ENCODE results near the gene SLC29A4.

SLC29A4 gene

DNA sequence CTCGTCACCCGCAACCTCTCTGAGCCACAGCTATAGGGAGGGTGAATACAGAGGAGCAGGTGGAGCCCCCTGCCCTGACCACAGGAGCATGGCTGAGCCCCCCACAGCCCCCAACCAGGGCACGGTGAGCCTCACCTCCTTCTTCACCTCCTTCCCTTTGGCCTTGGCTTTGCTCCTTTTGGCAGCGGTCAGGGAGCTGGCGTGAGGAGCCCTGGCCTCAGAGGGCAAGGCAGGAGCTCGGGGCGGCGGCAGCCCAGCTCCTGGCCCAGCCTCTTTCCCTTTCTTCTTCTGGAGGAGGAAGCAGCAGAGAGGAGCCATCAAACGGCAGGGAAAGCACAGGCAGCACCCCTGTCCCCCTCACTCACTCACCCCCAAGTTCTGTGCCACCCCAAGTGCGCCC lies 42.2 kb downstream of the SLC29A4 start:
- DNase-seq, result no peak

DNA sequence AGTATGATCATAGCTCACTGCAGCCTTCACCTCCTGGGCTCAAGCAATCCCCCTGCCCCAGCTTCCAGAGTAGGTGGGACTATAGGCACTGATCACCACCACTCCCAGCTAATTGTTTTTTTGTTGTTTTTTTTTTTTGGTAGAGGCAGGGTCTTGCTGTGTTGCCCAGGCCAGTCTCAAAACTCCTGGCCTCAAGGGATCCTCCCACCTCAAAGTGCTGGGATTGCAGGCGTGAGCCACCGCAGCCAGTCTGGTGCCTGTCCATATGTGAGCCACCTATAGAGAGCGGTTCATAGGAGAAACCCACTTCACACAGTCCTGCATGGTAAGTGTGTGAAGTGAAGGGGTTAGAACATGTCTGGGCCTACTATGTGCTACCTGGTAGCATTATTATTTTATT lies 47.5 kb downstream of the SLC29A4 start:
- DNase-seq, result no peak

DNA sequence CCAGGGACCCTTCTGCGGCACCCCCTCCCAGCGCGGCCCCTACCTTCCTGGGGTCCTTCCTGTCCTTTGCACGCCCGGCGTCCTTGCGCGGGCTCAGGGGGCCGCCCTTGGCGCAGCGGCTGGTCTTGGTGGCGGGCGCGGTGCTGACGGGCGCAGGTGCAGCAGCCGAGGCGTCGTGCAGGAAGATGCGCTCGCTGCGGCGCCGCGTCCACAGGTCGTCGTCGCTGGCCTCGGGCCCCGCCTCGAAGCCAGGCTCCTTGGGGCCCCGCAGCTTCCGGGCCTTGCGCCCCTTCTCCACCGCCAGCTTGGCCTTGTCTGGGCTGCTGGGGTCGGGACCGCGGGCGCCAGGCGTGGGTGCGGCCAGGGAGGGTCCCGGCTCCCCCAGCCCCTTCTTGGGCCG lies 49.8 kb downstream of the SLC29A4 start:
- no peak for DNase-seq

DNA sequence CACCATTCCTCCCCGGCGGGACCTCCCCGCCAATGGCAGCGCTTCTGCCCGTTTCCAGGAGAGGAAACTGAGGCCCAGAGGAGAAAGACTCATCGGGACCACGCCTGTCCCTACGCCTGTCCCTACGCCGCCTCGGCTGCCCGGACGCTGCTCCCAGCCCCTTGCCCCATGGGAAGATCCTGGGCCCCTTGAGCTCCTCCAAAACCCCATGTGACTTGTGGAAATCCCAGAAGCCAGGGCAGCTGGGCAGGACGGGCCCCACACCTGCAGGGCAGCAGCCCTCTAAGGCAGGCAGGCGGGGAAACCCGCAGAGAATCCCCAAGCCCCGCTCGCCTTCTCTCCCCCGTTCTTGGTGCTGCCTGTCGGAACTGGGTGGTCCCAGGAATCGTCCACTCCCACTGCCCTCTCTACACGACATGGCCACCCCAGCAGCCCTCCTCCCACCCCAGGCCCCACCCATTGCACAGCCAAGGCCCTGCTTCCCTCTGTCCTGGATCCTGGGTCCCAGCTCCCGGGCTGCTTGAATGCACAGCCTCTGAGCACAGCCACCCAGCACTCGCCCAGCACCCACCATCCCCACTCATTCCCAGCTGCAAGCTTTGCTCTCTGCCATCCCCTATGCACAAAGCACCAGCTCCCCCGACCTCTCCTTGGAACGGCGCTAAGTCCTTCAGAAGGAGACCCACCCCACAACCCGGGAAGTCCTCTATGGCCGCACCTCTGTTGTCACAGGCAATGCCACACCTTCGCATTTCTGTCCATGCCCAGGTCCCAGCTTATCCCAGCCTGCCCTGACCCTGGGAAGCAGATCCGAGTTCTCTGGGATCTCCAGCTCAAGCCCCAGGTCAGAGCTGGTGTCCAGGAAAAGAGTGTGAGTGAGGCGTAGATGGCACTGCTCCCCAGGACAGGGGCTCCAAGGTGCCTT lies 50.6 kb downstream of the SLC29A4 start:
- DNase-seq, result no peak

DNA sequence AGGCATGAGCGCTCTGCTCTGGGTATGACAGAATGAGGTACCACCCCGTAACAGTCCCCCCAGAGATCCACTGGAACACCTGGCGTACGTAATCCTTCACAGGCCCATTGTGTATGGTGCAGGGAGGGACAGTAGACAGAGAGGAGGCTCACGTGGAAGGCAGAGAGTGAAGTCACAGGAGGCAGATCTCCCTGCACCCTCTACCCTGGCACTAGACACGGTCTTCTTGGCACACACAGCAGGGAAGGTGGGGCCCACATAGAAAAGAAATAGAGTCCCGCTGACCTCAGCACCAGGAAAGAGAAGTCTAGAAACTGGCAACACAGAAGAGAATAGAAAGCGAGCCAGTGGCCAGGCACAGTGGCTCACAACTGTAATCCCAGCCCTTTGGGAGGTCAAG lies 51.9 kb downstream of the SLC29A4 start:
- no peak for DNase-seq

DNA sequence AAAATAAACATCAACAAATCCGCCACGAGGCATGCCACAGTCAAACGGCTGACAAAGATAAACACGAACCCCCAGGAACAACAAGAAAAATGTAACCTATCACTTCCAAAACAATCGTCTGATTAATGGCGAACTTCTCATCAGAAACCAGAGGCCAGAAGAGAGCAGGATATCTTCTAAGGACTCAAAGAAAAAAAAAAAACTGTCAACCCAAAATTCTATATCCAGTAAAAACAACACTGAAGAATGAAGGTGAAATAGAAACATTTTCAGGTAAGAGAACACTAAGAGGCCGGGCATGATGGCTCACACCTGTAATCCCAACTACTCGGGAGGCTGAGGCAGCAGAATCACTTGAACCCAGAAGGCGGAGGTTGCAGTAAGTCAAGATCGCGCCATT lies 54.3 kb downstream of the SLC29A4 start:
- DNase-seq, result no peak

DNA sequence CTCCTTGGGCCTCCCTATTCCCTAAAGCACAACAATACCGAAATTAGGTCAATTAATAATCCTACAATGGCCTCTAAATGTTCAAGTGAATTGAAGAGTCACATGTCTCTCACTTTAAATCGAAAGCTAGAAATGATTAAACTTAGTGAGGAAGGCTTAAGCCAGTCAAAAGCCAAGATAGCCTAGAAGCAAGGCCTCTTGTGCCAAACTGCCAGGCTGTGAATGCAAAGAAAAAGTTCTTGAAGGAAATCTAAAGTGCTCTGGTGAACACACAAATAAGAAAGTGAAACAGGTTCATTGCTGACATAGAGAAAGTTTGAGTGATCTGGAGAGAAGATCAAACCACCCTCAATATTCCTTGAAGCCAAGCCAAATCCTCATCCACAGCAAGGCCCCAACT lies 57.2 kb downstream of the SLC29A4 start:
- DNase-seq, result no peak

DNA sequence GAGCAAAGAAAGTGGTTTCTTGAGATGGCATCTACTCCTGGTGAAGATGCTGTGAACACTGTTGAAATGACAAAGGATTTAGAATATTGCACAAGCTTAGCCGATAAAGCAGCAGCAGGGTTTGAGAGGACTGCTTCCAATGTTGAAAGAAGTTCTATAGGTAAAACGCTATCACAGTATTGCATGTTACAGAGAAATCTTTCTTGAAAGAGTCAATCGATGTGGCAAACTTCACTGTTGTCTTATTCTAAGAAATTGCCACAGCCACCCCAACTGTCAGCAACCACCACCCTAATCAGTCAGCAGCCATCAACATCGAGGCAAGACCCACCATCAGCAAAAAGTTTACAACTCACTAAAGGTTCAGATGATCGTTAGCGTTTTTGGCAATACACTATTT lies 59.9 kb downstream of the SLC29A4 start:
- DNase-seq, result no peak

DNA sequence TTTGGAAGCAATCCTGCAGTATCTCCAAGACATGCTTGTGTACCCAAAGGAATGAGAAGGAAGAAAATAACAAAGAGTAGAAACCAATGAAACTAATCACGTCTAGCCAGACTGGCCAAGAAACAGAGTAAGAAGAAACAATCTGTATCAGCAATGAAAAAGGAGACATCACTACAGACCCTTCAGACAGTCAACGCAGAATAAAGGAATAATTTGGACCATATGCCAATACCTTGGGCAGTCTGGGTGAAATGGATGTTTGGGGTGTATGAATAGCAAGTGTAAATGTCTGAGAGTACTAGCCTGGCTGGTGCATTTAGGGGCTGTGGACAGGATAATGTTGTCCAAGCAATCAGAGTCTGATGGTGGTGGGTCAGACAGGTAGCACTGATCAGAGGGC lies 61.1 kb downstream of the SLC29A4 start:
- no peak for DNase-seq

DNA sequence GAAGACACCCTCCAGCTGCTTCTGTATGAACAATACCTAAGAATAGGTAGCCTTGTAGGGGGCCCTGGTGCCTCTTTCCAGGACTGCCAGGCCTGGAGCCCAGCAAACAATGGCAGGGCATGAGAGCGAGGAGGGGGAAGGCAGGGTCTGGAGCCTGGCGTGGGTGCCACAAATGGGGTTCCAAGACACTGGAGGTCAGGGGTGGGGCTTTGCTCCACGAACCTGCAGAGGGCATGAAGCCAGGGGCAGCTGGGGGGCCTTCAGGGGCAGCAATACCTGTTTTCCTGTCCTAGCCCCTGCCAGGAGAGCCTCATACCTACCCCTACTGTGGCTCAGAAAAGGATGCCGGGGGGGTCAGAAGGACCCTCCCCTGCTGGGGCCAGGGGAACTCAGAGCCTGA lies 61.6 kb downstream of the SLC29A4 start:
- no peak for DNase-seq

DNA sequence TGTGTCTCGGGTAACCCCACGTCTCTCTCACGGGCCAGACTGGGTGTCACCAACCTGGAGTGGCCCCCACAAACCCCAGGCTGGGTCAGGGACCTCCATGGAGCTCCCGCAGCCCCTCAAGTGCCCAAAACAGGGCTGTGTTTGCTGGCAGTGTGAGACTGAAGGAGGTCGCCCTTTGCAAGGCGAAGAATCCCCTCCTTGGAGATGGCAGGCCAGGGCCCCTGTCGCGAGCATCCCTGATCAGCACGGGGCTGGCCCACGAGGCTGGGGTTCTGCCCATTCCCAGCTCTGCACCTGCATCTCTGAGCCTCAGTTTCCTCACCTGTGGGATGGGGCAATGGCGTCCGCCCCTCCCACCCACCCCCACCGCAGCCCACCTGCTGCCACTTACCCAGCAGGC lies 62.4 kb downstream of the SLC29A4 start:
- no peak for DNase-seq

DNA sequence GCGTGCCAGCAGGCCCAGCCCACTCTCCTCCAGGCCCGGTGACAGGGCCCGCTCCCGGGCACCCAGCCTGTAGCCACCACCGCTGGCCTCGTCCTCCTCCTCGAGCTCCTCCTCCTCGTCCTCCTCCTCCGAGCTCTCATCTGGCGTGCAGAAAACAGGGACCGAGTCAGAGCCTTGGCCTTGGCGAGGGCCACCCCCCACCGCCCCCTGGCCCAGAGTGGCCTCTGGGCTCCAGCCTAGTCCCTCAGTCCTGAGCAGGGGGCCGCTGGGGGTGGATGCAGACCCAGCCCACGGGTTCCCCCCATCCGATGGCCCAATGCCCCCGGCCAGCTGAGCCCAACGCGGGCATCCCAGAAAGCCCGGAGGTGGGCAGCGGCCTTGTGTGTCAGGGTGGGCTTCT lies 62.9 kb downstream of the SLC29A4 start:
- no peak for DNase-seq

DNA sequence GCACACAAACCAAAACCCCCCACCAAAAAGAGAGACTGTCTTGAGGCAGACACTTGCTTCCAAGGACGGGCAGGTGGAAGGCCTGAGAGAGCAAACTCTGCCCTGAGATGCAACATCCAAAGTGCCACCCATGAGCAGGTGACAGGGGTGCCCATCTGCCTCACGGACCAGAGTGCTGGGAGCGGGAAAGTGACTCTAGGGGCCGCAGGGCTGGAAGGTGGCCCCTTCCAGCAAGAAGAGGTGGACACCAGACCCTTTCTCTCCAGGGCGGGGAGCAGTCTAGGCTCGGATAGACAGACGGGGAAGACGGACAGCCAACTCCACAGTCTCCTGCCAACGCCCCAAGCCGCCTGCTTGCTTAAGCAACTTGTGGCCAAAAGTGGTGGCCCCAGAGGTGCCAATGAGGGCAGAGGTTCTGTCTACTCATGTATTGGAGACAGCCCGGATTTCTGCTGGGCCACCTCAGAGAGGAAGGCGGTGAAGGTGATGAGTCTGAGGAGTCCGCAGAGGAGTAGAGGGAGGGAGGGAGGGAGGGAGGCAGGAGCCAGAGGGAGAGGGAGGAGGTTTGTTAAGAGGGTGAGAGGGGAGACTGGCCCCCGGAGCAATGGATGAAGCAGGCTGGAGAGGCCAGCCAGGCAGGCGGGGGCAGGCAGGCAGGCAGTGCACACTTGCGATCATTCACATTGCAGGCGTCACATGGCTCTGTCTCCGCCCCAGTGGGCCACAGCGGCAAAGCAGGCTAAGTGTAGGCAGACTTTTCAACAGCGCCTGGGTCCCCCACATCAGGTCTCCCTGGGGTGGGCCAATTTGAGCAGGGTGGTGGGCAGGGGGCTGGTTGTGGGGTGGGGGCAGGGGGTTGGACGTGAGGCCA lies 65.6 kb downstream of the SLC29A4 start:
- DNase-seq, result no peak

DNA sequence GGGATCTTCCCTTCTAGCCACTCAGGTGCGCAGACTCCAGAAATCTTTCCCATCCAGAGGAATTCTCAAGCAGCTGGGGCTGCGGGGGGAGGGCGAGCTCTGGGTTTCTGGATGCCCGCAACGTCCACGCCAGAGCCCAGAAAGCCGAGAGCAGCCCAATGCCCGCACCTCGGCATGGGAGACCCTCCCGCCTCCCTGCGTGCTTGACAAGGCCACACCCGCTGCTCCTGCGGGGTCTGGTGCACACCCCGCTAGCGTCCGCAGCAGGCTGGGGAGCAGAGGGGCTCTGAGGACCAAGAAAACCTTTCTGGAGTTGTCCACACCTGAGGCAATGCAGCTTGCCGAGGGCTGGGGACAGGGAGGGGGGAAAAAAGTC lies 66.2 kb downstream of the SLC29A4 start:
- no peak for DNase-seq

DNA sequence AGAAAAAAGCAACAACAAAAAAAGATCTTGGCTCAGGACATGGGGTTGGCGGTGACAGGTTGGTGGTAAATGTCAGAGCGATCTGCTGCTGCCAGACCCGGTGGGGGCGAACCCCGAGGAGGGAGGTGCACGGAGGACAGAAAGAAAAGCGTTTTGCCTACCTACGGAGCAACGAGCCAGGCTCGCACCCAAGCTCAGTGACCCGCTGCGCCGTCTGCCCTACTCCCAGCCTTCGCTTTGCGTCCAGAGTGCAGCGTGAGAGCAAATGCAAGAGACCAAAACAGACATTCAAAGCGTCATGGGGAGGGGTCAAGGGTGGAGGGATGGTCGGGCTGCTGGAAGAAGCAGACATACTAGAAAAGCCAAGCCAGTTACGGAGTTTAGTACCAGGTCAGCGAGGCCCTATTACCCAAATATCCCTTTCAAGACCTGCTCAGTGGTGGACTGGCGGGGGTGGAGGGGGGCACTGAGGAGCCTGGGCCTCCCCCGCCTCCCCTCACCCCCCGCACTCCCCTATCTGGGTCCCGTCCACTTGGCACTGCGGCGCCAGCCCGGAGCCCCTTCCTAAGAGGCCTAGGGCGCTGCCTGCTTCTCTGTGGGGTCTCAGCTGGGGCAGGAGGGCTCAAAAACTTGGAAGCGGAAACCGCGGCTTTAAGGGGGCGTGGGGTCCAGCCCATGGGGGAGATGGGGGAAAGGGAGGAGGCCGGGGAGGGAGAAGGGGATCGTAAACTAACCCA lies 66.9 kb downstream of the SLC29A4 start:
- no peak for DNase-seq

DNA sequence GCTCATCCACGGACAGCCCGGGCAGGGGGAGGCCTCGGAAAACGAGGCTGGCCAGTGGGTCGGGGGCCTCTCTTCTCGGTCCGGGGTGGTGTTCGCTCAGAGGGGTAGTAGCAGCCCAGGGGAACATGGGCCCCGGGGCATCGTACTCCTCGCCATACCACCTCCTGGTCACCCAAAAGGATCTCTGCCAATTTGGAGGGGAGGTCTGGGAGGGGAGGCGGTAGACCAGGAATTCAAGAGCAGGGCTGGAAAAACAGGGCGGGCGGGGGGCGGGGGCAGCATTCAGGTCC lies 67.4 kb downstream of the SLC29A4 start:
- DNase-seq, result no peak

DNA sequence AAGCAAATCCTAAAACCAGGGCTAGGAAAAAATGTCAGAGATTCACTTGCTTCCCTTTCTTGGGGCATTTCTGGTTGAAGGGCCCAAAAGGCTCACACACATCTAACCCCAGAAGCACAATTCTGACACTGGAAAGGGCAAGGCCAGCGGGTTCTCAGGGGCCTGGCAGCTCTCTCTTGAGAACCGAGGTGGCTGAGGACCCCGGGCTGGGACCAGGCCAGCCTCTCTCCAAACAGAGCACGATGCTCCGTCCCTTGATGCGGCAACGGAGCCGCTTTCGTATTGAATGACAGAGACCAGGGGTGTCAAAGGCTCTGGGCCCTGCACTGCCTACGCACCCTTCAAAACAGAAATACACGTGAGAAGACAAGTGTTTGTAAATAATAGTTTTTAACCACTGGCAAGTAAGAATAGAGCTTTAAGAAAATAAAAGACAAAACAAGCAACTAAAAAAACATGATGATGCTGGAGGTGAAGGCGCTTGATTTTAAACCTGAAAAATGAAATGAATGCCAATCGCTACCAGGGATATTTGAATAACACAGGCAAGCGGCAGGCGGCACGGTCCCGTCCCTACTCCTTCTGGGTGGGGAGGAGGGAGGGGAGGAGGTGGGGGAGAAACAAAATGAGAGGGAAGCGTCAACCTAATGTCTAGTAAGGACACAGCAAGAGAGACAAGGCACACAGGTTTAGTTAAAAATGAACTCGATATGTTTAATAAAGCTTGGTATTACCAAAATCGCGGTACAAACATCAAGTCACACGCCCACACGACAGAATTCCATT lies 68.0 kb downstream of the SLC29A4 start:
- no peak for DNase-seq

DNA sequence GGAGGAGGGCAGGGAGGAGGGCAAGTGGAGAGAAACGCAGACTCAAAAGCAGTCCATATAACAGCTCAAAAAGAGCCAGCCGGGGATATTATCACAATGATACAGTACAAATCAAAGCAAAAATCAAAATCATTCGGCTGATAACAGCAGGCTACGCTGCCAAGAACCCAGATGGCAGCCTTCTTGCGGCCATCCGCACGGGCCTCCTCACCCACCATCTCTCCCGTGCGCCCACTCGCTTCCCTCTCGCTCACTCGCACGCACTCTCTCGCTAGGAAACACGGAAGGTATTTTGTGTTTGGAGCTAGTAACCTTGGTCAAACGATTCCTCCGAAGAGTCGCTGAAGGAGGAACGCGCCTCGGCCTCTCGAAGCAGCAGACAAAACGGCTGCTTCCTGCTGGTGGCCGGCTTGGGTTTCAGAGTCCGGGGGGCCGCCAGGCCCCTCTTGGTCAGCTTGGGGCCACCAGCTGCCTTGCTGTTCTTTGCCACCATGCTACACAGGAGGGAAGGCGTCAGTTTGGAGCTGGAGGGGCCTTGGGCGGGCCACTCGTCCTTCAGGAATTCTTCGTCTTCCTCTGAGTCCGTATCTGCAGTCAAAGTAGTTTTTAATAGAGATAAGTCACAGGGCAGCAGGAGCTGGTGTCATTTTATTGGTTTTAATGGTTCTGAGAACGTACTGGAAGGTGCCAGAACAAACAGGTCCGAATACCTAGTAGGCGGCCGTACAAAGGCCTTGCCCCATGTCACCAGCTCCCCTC lies 68.9 kb downstream of the SLC29A4 start:
- DNase-seq, result no peak

DNA sequence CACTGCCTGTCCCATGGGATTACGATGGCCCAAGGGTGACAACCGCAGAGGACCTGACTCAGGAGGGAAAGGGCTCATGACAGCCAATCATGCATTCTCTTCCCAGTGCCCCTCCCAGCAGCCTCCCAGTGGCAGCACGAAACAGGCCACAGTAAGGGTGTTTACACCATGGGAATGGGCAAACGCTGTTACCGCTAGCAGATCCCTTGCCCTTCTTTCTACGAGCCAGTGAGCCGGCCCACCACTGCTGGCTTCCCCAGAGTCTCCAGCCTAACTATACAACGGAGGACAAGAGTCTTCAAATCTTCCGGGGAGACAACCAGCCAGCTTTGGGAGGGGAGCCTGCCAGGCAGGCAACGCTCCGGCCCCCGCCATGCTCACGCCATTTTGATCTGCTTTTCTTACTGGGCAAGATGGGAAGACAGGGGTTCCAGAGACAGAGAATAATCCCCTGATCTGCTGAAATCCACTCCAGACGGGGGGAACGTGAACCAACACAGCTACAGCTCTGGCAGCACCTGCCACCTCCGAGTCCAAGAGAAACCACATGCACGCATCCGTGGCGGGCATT lies 69.8 kb downstream of the SLC29A4 start:
- DNase-seq, result no peak

DNA sequence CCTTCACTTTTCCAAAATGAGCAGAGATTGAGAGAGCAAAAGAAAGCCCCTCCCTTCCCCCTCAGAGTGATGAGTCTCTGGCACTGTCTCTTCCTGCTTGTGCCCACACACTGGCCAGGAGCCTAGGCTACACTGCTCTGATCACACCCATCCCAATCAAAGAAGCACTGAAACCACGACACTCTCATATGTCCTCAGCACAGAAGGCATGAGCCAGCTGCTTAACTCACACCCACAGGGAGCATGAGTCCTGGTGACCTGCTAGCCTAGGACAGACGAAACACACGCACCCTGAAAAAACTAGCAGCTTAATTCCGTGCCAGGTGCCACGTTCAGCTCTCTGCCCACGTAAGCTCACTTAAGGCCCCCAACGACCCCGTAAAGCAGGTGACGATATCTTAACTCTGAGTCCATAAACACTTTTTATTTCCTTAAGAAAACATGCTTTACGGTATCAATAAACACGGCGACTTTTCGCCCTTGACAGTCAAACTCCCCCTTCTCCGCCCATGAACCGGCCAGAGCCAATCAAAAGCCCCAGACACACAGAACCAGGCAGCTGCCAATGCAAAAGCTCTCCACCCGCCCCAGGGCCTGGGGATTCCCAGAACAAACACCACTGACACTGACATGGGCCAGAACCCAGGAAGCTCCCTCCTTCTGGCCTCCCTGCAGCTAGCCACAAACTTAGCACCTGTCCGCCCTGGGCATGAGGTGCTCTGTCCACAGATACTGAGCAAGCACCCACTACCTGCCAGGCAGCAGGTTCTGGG lies 71.9 kb downstream of the SLC29A4 start:
- no peak for DNase-seq

All from fibroblast of skin of abdomen (primary cell).